IPS DF 4.7 (cell line): ENCODE results near the gene PLXNA4.

Experiments
- DNase-seq: peaks from one replicate; pipeline ENCODE4 v3.0.0-alpha.2; 2013; ENCODE audit warnings: low spot score; ENCODE audit errors: extremely low read depth

PLXNA4 gene

GRCh38 chr7:132099163-132099562 lies 477.1 kb downstream of the PLXNA4 start:
- no peak for DNase-seq

GRCh38 chr7:132098327-132098726 lies 477.9 kb downstream of the PLXNA4 start:
- DNase-seq = no peak

GRCh38 chr7:132097550-132098134 lies 478.6 kb downstream of the PLXNA4 start:
- no peak for DNase-seq

GRCh38 chr7:132095111-132095765 lies 481.0 kb downstream of the PLXNA4 start:
- DNase-seq = no peak

- no peak for DNase-seq
These were observed 484.2 kb downstream of the PLXNA4 start for GRCh38 chr7:132092106-132092505.

- DNase-seq = no peak
These were observed 484.6 kb downstream of the PLXNA4 start for GRCh38 chr7:132091706-132092105.

- DNase-seq = no peak
These were observed 485.8 kb downstream of the PLXNA4 start for GRCh38 chr7:132090444-132090843.

- no peak for DNase-seq
These were observed 486.9 kb downstream of the PLXNA4 start for GRCh38 chr7:132089356-132089755.

GRCh38 chr7:132087421-132087820 lies 488.8 kb downstream of the PLXNA4 start:
- DNase-seq = no peak

GRCh38 chr7:132084776-132085388 lies 491.4 kb downstream of the PLXNA4 start:
- DNase-seq = no peak

- no peak for DNase-seq
These were observed 492.6 kb downstream of the PLXNA4 start for GRCh38 chr7:132083537-132084123.

- DNase-seq = no peak
These were observed 493.1 kb downstream of the PLXNA4 start for GRCh38 chr7:132083126-132083525.

GRCh38 chr7:132082394-132082793 lies 493.9 kb downstream of the PLXNA4 start:
- DNase-seq = no peak

GRCh38 chr7:132081686-132082085 lies 494.6 kb downstream of the PLXNA4 start:
- DNase-seq = no peak

- no peak for DNase-seq
These were observed 495.2 kb downstream of the PLXNA4 start for GRCh38 chr7:132080967-132081668.

- DNase-seq = no peak
These were observed 495.8 kb downstream of the PLXNA4 start for GRCh38 chr7:132080467-132080866.

- no peak for DNase-seq
These were observed 497.2 kb downstream of the PLXNA4 start for GRCh38 chr7:132078891-132079735.

GRCh38 chr7:132077971-132078685 lies 498.1 kb downstream of the PLXNA4 start:
- no peak for DNase-seq

GRCh38 chr7:132076301-132077035 lies 499.8 kb downstream of the PLXNA4 start:
- no peak for DNase-seq

GRCh38 chr7:132075515-132075914 lies 500.8 kb downstream of the PLXNA4 start:
- no peak for DNase-seq
